ENCODE measurements around the gene GJB2.
A peak's percentile ranks its signal among the peaks of the same experiment; 100 is the strongest.

DNA sequence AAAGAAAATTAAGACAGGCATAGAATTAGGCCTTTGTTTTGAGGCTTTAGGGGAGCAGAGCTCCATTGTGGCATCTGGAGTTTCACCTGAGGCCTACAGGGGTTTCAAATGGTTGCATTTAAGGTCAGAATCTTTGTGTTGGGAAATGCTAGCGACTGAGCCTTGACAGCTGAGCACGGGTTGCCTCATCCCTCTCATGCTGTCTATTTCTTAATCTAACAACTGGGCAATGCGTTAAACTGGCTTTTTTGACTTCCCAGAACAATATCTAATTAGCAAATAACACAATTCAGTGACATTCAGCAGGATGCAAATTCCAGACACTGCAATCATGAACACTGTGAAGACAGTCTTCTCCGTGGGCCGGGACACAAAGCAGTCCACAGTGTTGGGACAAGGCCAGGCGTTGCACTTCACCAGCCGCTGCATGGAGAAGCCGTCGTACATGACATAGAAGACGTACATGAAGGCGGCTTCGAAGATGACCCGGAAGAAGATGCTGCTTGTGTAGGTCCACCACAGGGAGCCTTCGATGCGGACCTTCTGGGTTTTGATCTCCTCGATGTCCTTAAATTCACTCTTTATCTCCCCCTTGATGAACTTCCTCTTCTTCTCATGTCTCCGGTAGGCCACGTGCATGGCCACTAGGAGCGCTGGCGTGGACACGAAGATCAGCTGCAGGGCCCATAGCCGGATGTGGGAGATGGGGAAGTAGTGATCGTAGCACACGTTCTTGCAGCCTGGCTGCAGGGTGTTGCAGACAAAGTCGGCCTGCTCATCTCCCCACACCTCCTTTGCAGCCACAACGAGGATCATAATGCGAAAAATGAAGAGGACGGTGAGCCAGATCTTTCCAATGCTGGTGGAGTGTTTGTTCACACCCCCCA, 3.8 kb downstream of the GJB2 start:
- TF ChIP-seq, protein P1, sequence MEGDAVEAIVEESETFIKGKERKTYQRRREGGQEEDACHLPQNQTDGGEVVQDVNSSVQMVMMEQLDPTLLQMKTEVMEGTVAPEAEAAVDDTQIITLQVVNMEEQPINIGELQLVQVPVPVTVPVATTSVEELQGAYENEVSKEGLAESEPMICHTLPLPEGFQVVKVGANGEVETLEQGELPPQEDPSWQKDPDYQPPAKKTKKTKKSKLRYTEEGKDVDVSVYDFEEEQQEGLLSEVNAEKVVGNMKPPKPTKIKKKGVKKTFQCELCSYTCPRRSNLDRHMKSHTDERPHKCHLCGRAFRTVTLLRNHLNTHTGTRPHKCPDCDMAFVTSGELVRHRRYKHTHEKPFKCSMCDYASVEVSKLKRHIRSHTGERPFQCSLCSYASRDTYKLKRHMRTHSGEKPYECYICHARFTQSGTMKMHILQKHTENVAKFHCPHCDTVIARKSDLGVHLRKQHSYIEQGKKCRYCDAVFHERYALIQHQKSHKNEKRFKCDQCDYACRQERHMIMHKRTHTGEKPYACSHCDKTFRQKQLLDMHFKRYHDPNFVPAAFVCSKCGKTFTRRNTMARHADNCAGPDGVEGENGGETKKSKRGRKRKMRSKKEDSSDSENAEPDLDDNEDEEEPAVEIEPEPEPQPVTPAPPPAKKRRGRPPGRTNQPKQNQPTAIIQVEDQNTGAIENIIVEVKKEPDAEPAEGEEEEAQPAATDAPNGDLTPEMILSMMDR (IDR thresholded peaks at IDR 0.05 in 8 of 11, conservative IDR thresholded peaks at IDR 0.05 in 3 of 11) = peak in 3 of 11 experiments; percentile 4 to 17 (median 13)
- TF ChIP-seq POLR2A (IDR thresholded peaks at IDR 0.05) = no peak
